Gastrocnemius medialis (tissue), 4 donors: Measurements from ENCODE around the gene ENOX1. TPM values are rescaled to one million over a fixed set of nuclear protein-coding genes. Genes with fewer than 3 reads are reported as not detected.

Experiments
- ATAC-seq, 2 donors: fragments of 150-250 bp; one replicate each; pipeline ENCODE4 v1.9.1; 2016
- DNase-seq, 2 donors: peaks; one replicate each; pipeline ENCODE4 v3.0.0-alpha.2; 2019
- H3K27ac ChIP-seq, 4 donors: fragments of 200-600 bp; sonication (generic); 1 replicate in 1 of 4; 2 replicates in 3 of 4; pipeline ENCODE4 v1.5.1; 2016 to 2018; ENCODE audit warnings: mild to moderate bottlenecking in 2 of 4, moderate library complexity in 1 of 4
- H3K27me3 ChIP-seq, 3 donors: fragments of 200-600 bp; sonication (generic) in 2 of 3; 1 replicate in 1 of 3; 2 replicates in 2 of 3; pipeline versions ENCODE4 v1.5.1 to v1.6.0; 2016 to 2019; ENCODE audit warnings: mild to moderate bottlenecking in 1 of 3, moderate library complexity in 1 of 3
- H3K36me3 ChIP-seq, 2 donors: fragments of 200-600 bp; sonication (generic) in 1 of 2; one replicate each; pipeline ENCODE4 v1.5.1; 2017 to 2018
- H3K4me1 ChIP-seq, 2 donors: fragments of 200-600 bp; sonication (generic) in 1 of 2; one replicate each; pipeline ENCODE4 v1.5.1; 2016 to 2017; ENCODE audit warnings: mild to moderate bottlenecking in 2 of 2
- H3K4me3 ChIP-seq, 4 donors: fragments of 200-600 bp; sonication (generic) in 3 of 4; 1 replicate in 1 of 4; 2 replicates in 3 of 4; pipeline ENCODE4 v1.5.1; 2016 to 2019; ENCODE audit warnings: mild to moderate bottlenecking in 2 of 4
- H3K9me3 ChIP-seq, 3 donors: fragments of 200-600 bp; sonication (generic) in 2 of 3; 1 replicate in 1 of 3; 2 replicates in 2 of 3; pipeline ENCODE4 v1.5.1; 2016 to 2019
- POLR2A ChIP-seq, 2 donors: fragments of 450-650 bp; IDR thresholded peaks; one replicate each; pipeline ENCODE4 v1.6.1; 2017; ENCODE audit warnings: antibody characterized with exemption in 2 of 2, mild to moderate bottlenecking in 2 of 2, moderate library complexity in 2 of 2
- in situ Hi-C, 4 donors: fragments of 200-750 bp; cut with MboI; loops; one replicate each; pipeline versions ENCODE4 v1.15.0 to v1.8.0; 2017; ENCODE audit warnings: low sequenced_read_pairs in 4 of 4
- intact Hi-C: fragments of 100-400 bp; cut with DNase I; formaldehyde crosslinking; loops from one replicate; pipeline ENCODE4 v1.15.1; 2023; ENCODE audit warnings: low total_unique reads
- total RNA-seq, 4 donors: library from RNA; depleted of rRNA; stranded (reverse); fragments of >200 nt; gene quantifications; one replicate each; pipeline versions ENCODE4 v1.1.0 to v1.2.3, GENCODE V29; 2016
- TF ChIP-seq, protein P1 (sequence below), 5 experiments: fragments of 450-650 bp in 3 of 5; fragments of 200-600 bp in 2 of 5; sonication (generic) in 2 of 5; IDR thresholded peaks in 4 of 5; conservative IDR thresholded peaks in 1 of 5; 1 replicate in 4 of 5; 2 replicates in 1 of 5; pipeline ENCODE4 v1.5.1; 2016 to 2019; ENCODE audit warnings: antibody characterized with exemption in 5 of 5, mild to moderate bottlenecking in 3 of 5, moderate library complexity in 3 of 5

Gene ENOX1
- total RNA-seq, 4 donors from 2014 or later, result 0.46 to 3.5 (median 1.8) TPM

DNA sequence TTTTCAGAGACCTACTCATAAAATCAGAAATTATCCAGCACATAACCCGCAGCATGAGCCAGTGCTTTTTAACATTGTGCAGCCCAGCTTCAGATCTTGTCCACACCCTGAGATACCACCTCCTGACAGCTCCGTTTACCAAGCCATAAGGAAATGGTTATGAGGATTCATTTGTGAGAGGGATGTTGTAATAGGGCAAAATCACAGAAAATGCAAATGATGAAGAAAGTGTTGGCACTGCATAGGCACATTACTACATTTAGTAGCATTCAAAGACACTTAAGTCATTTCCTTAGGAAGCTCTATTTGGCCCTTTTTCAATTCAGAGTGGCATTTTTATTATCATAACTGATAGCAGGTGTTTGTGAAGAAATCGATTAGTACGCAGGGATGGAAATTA, 485.9 kb downstream of the ENOX1 start:
- Histone ChIP-seq H3K27ac (no peak overlapping the region), H3K27me3 (no peaks in the 10 kb centered on the region), H3K36me3 (no peaks in the 10 kb centered on the region), H3K9me3 (no peaks in the 10 kb centered on the region), H3K4me3 (no peak overlapping the region), H3K4me1 (peaks cover 0 to 8% of the 10 kb centered on the region in 2 donors)
- intact Hi-C loops (loop anchor here (5.0 to 10.0 kb wide), 4 partner anchors 134 to 574 kb away; partner anchors contain the start of genes CCDC122, ENOX1 and LACC1), in situ Hi-C loops (loop anchor here in 3 of 4 donors (10.0 to 25.0 kb wide), 2 partner anchors 486 to 504 kb away; partner anchors contain the start of gene ENOX1 (in 1 of the 3))
- ATAC-seq (no peak), DNase-seq (no peak)
- TF ChIP-seq, protein P1, sequence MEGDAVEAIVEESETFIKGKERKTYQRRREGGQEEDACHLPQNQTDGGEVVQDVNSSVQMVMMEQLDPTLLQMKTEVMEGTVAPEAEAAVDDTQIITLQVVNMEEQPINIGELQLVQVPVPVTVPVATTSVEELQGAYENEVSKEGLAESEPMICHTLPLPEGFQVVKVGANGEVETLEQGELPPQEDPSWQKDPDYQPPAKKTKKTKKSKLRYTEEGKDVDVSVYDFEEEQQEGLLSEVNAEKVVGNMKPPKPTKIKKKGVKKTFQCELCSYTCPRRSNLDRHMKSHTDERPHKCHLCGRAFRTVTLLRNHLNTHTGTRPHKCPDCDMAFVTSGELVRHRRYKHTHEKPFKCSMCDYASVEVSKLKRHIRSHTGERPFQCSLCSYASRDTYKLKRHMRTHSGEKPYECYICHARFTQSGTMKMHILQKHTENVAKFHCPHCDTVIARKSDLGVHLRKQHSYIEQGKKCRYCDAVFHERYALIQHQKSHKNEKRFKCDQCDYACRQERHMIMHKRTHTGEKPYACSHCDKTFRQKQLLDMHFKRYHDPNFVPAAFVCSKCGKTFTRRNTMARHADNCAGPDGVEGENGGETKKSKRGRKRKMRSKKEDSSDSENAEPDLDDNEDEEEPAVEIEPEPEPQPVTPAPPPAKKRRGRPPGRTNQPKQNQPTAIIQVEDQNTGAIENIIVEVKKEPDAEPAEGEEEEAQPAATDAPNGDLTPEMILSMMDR (IDR thresholded peaks at IDR 0.05 in 4 of 5, conservative IDR thresholded peaks at IDR 0.05 in 1 of 5), result no peak
- no peak for TF ChIP-seq POLR2A (IDR thresholded peaks at IDR 0.05)

DNA sequence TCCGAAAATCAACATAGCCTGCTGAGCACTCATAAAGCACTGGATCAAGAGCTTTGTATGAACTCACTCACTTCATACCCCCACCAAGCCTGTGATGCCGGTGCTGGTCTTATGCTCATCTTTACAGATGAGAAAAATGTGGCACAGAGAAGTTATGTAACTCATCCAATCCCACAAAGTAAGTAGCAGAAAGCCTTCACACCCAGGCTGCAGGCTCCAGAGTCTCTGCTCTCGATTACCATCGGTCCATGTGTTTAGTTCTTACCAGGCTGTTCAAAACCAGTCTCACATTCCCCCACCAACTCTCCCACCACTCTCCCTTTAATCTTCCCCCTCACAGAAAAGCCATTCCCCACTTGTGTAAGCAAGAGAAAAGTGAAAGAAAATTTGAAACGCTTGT, 487.4 kb downstream of the ENOX1 start:
- ATAC-seq, result no peak
- intact Hi-C loops, result no loop called here
- DNase-seq, result no peak
- Histone ChIP-seq H3K27ac (no peak overlapping the region), H3K4me3 (no peak overlapping the region), H3K27me3 (no peaks in the 10 kb centered on the region), H3K9me3 (no peaks in the 10 kb centered on the region), H3K36me3 (no peaks in the 10 kb centered on the region), H3K4me1 (peaks cover 0 to 8% of the 10 kb centered on the region in 2 donors)
- TF ChIP-seq, protein P1 (IDR thresholded peaks at IDR 0.05 in 4 of 5, conservative IDR thresholded peaks at IDR 0.05 in 1 of 5), result no peak
- in situ Hi-C loops, result no loop called here

GRCh38 chr13:43298816-43299215, 488.0 kb downstream of the ENOX1 start:
- H3K27me3 ChIP-seq, result no peaks in the 10 kb centered on the region
- ATAC-seq, result no peak
- no peak overlapping the region for H3K27ac ChIP-seq
- H3K4me1 ChIP-seq, result peaks cover 0 to 8% of the 10 kb centered on the region in 2 donors
- TF ChIP-seq, protein P1 (IDR thresholded peaks at IDR 0.05 in 4 of 5, conservative IDR thresholded peaks at IDR 0.05 in 1 of 5), result no peak
- TF ChIP-seq POLR2A (IDR thresholded peaks at IDR 0.05), result no peak
- in situ Hi-C loops, result no loop called here
- H3K36me3 ChIP-seq, result no peaks in the 10 kb centered on the region
- intact Hi-C loops, result no loop called here
- no peak overlapping the region for H3K4me3 ChIP-seq
- no peak for DNase-seq
- H3K9me3 ChIP-seq, result no peaks in the 10 kb centered on the region

GRCh38 chr13:43297967-43298678, 488.6 kb downstream of the ENOX1 start:
- in situ Hi-C loops (no loop called here), intact Hi-C loops (no loop called here)
- TF ChIP-seq POLR2A (IDR thresholded peaks at IDR 0.05), result no peak
- DNase-seq (no peak), ATAC-seq (no peak)
- Histone ChIP-seq H3K9me3 (no peaks in the 10 kb centered on the region), H3K4me1 (peaks cover 0 to 5% of the 10 kb centered on the region in 2 donors), H3K27ac (no peak overlapping the region), H3K4me3 (no peak overlapping the region), H3K36me3 (no peaks in the 10 kb centered on the region), H3K27me3 (no peaks in the 10 kb centered on the region)

DNA sequence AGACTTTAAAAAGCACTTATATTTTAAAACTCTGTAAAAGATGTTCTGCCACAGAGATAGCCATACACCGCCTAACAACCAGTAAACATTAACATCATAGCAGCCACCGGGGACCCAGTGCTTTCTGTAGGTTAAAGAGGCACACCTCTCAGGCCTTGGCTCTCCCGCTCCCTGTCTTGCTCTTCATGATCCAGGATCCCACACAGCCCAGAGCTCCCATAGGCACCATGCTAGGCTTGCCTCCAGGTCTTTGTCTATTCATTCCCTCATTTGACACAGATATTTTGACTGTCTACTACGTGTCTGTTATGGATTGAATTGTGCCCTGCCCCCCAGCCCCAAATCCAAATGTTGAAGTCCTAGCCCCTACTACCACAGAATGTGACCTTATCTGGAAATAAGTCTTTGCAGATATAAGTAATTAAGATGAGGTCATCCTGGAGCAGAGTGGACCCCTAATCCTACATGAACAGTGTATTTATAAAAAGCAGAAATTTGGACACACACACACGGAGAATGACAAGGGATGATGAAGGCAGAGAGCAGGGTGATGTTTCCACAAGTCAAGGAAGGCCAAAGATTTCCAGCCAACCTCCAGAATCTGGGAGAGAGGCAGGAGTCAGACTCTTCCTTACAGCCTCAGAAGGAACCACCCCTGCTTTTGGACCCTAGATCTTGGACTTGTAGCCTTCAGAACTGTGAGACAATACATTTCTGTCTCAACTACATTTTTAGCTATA, 490.8 kb downstream of the ENOX1 start:
- Histone ChIP-seq H3K4me1 (no peaks in the 10 kb centered on the region), H3K27ac (no peak overlapping the region), H3K36me3 (no peaks in the 10 kb centered on the region), H3K9me3 (no peaks in the 10 kb centered on the region), H3K27me3 (no peaks in the 10 kb centered on the region), H3K4me3 (no peak overlapping the region)
- DNase-seq (no peak), ATAC-seq (no peak)
- no peak for TF ChIP-seq POLR2A (IDR thresholded peaks at IDR 0.05)
- TF ChIP-seq, protein P1 (IDR thresholded peaks at IDR 0.05 in 4 of 5, conservative IDR thresholded peaks at IDR 0.05 in 1 of 5), result no peak
- intact Hi-C loops (no loop called here), in situ Hi-C loops (no loop called here)
